GM21381 (cell line): Measurements from ENCODE around the gene DLGAP4.

Experiments used
- ATAC-seq: cut with Tn5 transposase; IDR thresholded peaks from one replicate; pipeline ENCODE4 v1.9.1; 2021; ENCODE audit warnings: mild to moderate bottlenecking, moderate library complexity; ENCODE audit not compliant: unreplicated experiment

DLGAP4 gene

GRCh38 chr20:36574366-36575135 is 268.4 kb downstream of the DLGAP4 start:
- ATAC-seq, result no peak

DNA sequence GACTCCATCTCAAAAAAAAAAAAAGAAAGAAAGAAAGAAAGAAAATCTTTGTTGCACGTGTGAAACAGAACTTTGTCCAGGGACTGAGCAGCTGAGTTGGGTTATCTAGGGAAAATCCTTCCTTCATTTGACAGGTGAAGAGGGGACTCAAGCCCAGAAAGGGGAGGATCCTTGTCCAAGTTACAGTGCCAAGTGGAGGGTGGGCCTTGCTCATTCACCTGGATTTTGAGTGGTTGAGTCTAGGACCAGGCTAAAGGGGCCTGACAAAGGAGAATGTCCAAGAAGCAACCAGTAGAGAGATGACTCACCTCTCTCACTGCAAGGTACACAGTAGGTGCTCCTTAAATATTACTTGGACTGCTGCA is 269.9 kb downstream of the DLGAP4 start:
- ATAC-seq, result no peak
